LNCAP (cell line): Measurements from ENCODE around the gene KCNG2.

Experiments used
- CTCF ChIP-seq: fragments of 450-650 bp; IDR thresholded peaks from 2 replicates; pipeline ENCODE4 v1.5.1; 2017; ENCODE audit warnings: mild to moderate bottlenecking

Gene KCNG2

GRCh38 chr18:79796531-79797405 is 970 bp upstream of the KCNG2 start:
- TF ChIP-seq CTCF, result no peak

- TF ChIP-seq CTCF, result no peak
Observed at GRCh38 chr18:79798346-79798998, 734 bp downstream of the KCNG2 start.

- TF ChIP-seq CTCF, result no peak
Observed at GRCh38 chr18:79798999-79799370, 1.2 kb downstream of the KCNG2 start.

- TF ChIP-seq CTCF, result no peak
Observed at GRCh38 chr18:79799619-79800370, 2.1 kb downstream of the KCNG2 start.

- no peak for TF ChIP-seq CTCF
Observed at GRCh38 chr18:79800371-79801180, 2.8 kb downstream of the KCNG2 start.

GRCh38 chr18:79801217-79801616 is 3.5 kb downstream of the KCNG2 start:
- TF ChIP-seq CTCF, result no peak

GRCh38 chr18:79801641-79802040 is 3.9 kb downstream of the KCNG2 start:
- no peak for TF ChIP-seq CTCF
